Measurements from ENCODE around the gene HEXD. TPM values are rescaled to one million over a fixed set of nuclear protein-coding genes. Genes with fewer than 3 reads are reported as not detected.

HEXD gene
- total RNA-seq, 2 donors from 2014 or later, result 31.5 to 37.6 TPM

- H3K4me3 ChIP-seq (ENCODE audit: low read length), result no peak overlapping the region
- Mint-ChIP-seq H3K27ac (no peak overlapping the region), H3K9me3 (no peaks in the 10 kb centered on the region), H3K36me3 (ENCODE audit: low read depth) (peaks cover 22% of the 10 kb centered on the region), H3K4me3 (no peak overlapping the region), H3K27me3 (ENCODE audit: insufficient read depth) (no peaks in the 10 kb centered on the region), H3K4me1 (no peaks in the 10 kb centered on the region)
- no peak overlapping the region for H3K27ac ChIP-seq (ENCODE audit: low read depth, low read length)
- no peaks in the 10 kb centered on the region for H3K9me3 ChIP-seq (ENCODE audit: control insufficient read depth, low read length)
- H3K36me3 ChIP-seq (ENCODE audit: control insufficient read depth, insufficient read depth, low read length), result no peaks in the 10 kb centered on the region
- no peak for DNase-seq
- H3K27me3 ChIP-seq (ENCODE audit: control insufficient read depth, insufficient read depth, low read length, poor library complexity, severe bottlenecking), result no peaks in the 10 kb centered on the region
- no peak overlapping the region for H3K9ac ChIP-seq (ENCODE audit: extremely low read depth, low read length, poor library complexity, severe bottlenecking)
- TF ChIP-seq CTCF (conservative IDR thresholded peaks at IDR 0.05), result no peak
- no peaks in the 10 kb centered on the region for H3K4me1 ChIP-seq (ENCODE audit: control insufficient read depth, insufficient read depth, low read length)
- 94 to 95% methylated on average over 28 to 38 of the region's 38 CpGs for WGBS, 2 experiments (ENCODE audit: insufficient coverage in 1 of 2, insufficient read length in 1 of 2)
Measured at GRCh38 chr17:82397449-82398335, 20.5 kb upstream of the HEXD start.

GRCh38 chr17:82399041-82399441, 19.1 kb upstream of the HEXD start:
- H3K27ac ChIP-seq (ENCODE audit: low read depth, low read length), result peak overlapping the region; percentile 47
- TF ChIP-seq CTCF (conservative IDR thresholded peaks at IDR 0.05), result no peak
- no peak overlapping the region for H3K4me3 ChIP-seq (ENCODE audit: low read length)
- H3K9ac ChIP-seq (ENCODE audit: extremely low read depth, low read length, poor library complexity, severe bottlenecking), result no peak overlapping the region
- H3K9me3 ChIP-seq (ENCODE audit: control insufficient read depth, low read length), result no peaks in the 10 kb centered on the region
- no peaks in the 10 kb centered on the region for H3K9me3 Mint-ChIP-seq
- no peaks in the 10 kb centered on the region for H3K4me1 ChIP-seq (ENCODE audit: control insufficient read depth, insufficient read depth, low read length)
- WGBS, 2 experiments (ENCODE audit: insufficient coverage in 1 of 2, insufficient read length in 1 of 2), result 95 to 97% methylated on average over 13 of the region's 13 CpGs
- DNase-seq, result no peak
- H3K36me3 ChIP-seq (ENCODE audit: control insufficient read depth, insufficient read depth, low read length), result peaks cover 7% of the 10 kb centered on the region
- no peaks in the 10 kb centered on the region for H3K4me1 Mint-ChIP-seq
- H3K27me3 Mint-ChIP-seq (ENCODE audit: insufficient read depth), result no peaks in the 10 kb centered on the region
- no peaks in the 10 kb centered on the region for H3K27me3 ChIP-seq (ENCODE audit: control insufficient read depth, insufficient read depth, low read length, poor library complexity, severe bottlenecking)
- H3K4me3 Mint-ChIP-seq, result no peak overlapping the region
- H3K27ac Mint-ChIP-seq, result no peak overlapping the region
- H3K36me3 Mint-ChIP-seq (ENCODE audit: low read depth), result peaks cover 21% of the 10 kb centered on the region

GRCh38 chr17:82399601-82400101, 18.5 kb upstream of the HEXD start:
- 88 to 92% methylated on average over 10 to 18 of the region's 18 CpGs for WGBS, 2 experiments (ENCODE audit: insufficient coverage in 1 of 2, insufficient read length in 1 of 2)
- H3K9me3 Mint-ChIP-seq, result no peaks in the 10 kb centered on the region
- TF ChIP-seq CTCF (conservative IDR thresholded peaks at IDR 0.05), result no peak
- Histone ChIP-seq H3K4me1 (ENCODE audit: control insufficient read depth, insufficient read depth, low read length) (no peaks in the 10 kb centered on the region), H3K4me3 (ENCODE audit: low read length) (no peak overlapping the region), H3K36me3 (ENCODE audit: control insufficient read depth, insufficient read depth, low read length) (peaks cover 7% of the 10 kb centered on the region), H3K9me3 (ENCODE audit: control insufficient read depth, low read length) (no peaks in the 10 kb centered on the region), H3K27ac (ENCODE audit: low read depth, low read length) (peak overlapping the region; percentile 47), H3K27me3 (ENCODE audit: control insufficient read depth, insufficient read depth, low read length, poor library complexity, severe bottlenecking) (no peaks in the 10 kb centered on the region), H3K9ac (ENCODE audit: extremely low read depth, low read length, poor library complexity, severe bottlenecking) (no peak overlapping the region)
- H3K4me3 Mint-ChIP-seq, result no peak overlapping the region
- no peaks in the 10 kb centered on the region for H3K4me1 Mint-ChIP-seq
- no peaks in the 10 kb centered on the region for H3K27me3 Mint-ChIP-seq (ENCODE audit: insufficient read depth)
- no peak for DNase-seq
- H3K27ac Mint-ChIP-seq, result no peak overlapping the region
- peaks cover 18% of the 10 kb centered on the region for H3K36me3 Mint-ChIP-seq (ENCODE audit: low read depth)
